WTC11 (cell line): Measurements from ENCODE around the gene EIF5A. TPM values are rescaled to one million over a fixed set of nuclear protein-coding genes. Genes with fewer than 3 reads are reported as not detected.
A peak's percentile ranks its signal among the peaks of the same experiment; 100 is the strongest.

Experiments
- ATAC-seq: fragments of 200-7000 bp; cut with Tn5 transposase; 2 replicates; pipeline ENCODE4 v1.10.0; 2021; ENCODE audit warnings: mild to moderate bottlenecking, moderate library complexity
- CTCF ChIA-PET: fragments of 300-600 bp; sonication (Branson Sonifier 250); formaldehyde crosslinking; loops from one replicate; lab custom pipeline; 2021; ENCODE audit warnings: antibody characterized with exemption; lab: Charles Lee
- POLR2A ChIA-PET: fragments of 350-600 bp; sonication (Branson Sonifier 250); formaldehyde crosslinking; loops from one replicate; lab custom pipeline; 2021; ENCODE audit warnings: antibody characterized with exemption; lab: Charles Lee
- DNase-seq: peaks from one replicate; pipeline ENCODE4 v3.0.0; 2021; ENCODE audit warnings: low spot score
- H3K27ac Mint-ChIP-seq: 2 replicates; pipeline ENCODE4 v1.8.0; 2021; ENCODE audit warnings: mixed read lengths
- H3K27me3 Mint-ChIP-seq: 2 replicates; pipeline ENCODE4 v1.8.0; 2021; ENCODE audit warnings: low read depth, mild to moderate bottlenecking, moderate library complexity, mixed read lengths
- H3K36me3 Mint-ChIP-seq: 2 replicates; pipeline ENCODE4 v1.8.0; 2021; ENCODE audit warnings: mixed read lengths
- H3K4me1 Mint-ChIP-seq: 2 replicates; pipeline ENCODE4 v1.8.0; 2022; ENCODE audit warnings: mixed read lengths
- H3K4me3 Mint-ChIP-seq: 2 replicates; pipeline ENCODE4 v1.8.0; 2021; ENCODE audit warnings: mild to moderate bottlenecking, moderate library complexity, mixed read lengths
- H3K9me3 Mint-ChIP-seq: 2 replicates; pipeline ENCODE4 v1.8.0; 2021; ENCODE audit warnings: mixed read lengths
- CBFB ChIP-seq: sonication (generic); formaldehyde crosslinking; IDR thresholded peaks from 2 replicates; pipeline ENCODE4 v1.8.1; 2022; ENCODE audit warnings: mild to moderate bottlenecking, low read depth, missing genetic modification reagents
- CREM ChIP-seq: sonication (generic); formaldehyde crosslinking; IDR thresholded peaks from 2 replicates; pipeline ENCODE4 v1.8.1; 2022; ENCODE audit warnings: mild to moderate bottlenecking, missing genetic modification reagents, moderate library complexity
- EMX1 ChIP-seq: fragments of 250-450 bp; sonication (Bioruptor Pico); IDR thresholded peaks from 2 replicates; pipeline ENCODE4 v1.8.0; 2021; ENCODE audit warnings: mild to moderate bottlenecking
- ETV6 ChIP-seq: sonication (generic); formaldehyde crosslinking; IDR thresholded peaks from 2 replicates; pipeline ENCODE4 v1.8.1; 2022; ENCODE audit warnings: mild to moderate bottlenecking, missing genetic modification reagents
- GABPB1 ChIP-seq: sonication (generic); formaldehyde crosslinking; IDR thresholded peaks from 2 replicates; pipeline ENCODE4 v1.8.1; 2023; ENCODE audit warnings: mild to moderate bottlenecking, missing genetic modification reagents
- HMGA2 ChIP-seq: fragments of 250-450 bp; sonication (Bioruptor Pico); IDR thresholded peaks from 2 replicates; pipeline ENCODE4 v1.4.0; 2021; ENCODE audit warnings: mild to moderate bottlenecking, moderate library complexity
- JAZF1 ChIP-seq: fragments of 250-450 bp; sonication (Bioruptor Pico); IDR thresholded peaks from 2 replicates; pipeline ENCODE4 v1.9.0; 2021; ENCODE audit warnings: moderate library complexity, mild to moderate bottlenecking, inconsistent platforms
- MXD4 ChIP-seq: fragments of 250-450 bp; sonication (Bioruptor Pico); IDR thresholded peaks from 2 replicates; pipeline ENCODE4 v1.8.0; 2021; ENCODE audit warnings: mild to moderate bottlenecking, moderate library complexity, borderline replicate concordance
- NFATC4 ChIP-seq: fragments of 250-450 bp; sonication (Bioruptor Pico); IDR thresholded peaks from 2 replicates; pipeline ENCODE4 v1.9.0; 2021; ENCODE audit warnings: mild to moderate bottlenecking
- NFYB ChIP-seq: sonication (generic); formaldehyde crosslinking; conservative IDR thresholded peaks from 2 replicates; pipeline ENCODE4 v1.8.0; 2022; ENCODE audit warnings: low read depth, missing genetic modification reagents
- NR1H2 ChIP-seq: sonication (generic); formaldehyde crosslinking; IDR thresholded peaks from 2 replicates; pipeline ENCODE4 v1.9.0; 2021; ENCODE audit warnings: mild to moderate bottlenecking, moderate library complexity, missing genetic modification reagents
- NR3C1 ChIP-seq: sonication (generic); formaldehyde crosslinking; conservative IDR thresholded peaks from 2 replicates; pipeline ENCODE4 v1.8.1; 2023; ENCODE audit warnings: low read depth, mild to moderate bottlenecking, missing genetic modification reagents
- RELA ChIP-seq: sonication (generic); formaldehyde crosslinking; IDR thresholded peaks from 2 replicates; pipeline ENCODE4 v1.8.1; 2022; ENCODE audit warnings: missing genetic modification reagents, mild to moderate bottlenecking, borderline replicate concordance
- SP1 ChIP-seq: sonication (generic); formaldehyde crosslinking; conservative IDR thresholded peaks from 2 replicates; pipeline ENCODE4 v1.8.1; 2022; ENCODE audit warnings: missing genetic modification reagents
- TEAD1 ChIP-seq: sonication (generic); formaldehyde crosslinking; IDR thresholded peaks from 2 replicates; pipeline ENCODE4 v1.8.0; 2022; ENCODE audit warnings: mild to moderate bottlenecking, missing genetic modification reagents
- TP53 ChIP-seq: sonication (generic); formaldehyde crosslinking; IDR thresholded peaks from 2 replicates; pipeline ENCODE4 v1.8.1; 2023; ENCODE audit warnings: mild to moderate bottlenecking, missing genetic modification reagents
- ZNF219 ChIP-seq: sonication (generic); formaldehyde crosslinking; IDR thresholded peaks from 2 replicates; pipeline ENCODE4 v1.8.0; 2023; ENCODE audit warnings: missing genetic modification reagents, mild to moderate bottlenecking, borderline replicate concordance
- ZNF263 ChIP-seq: sonication (generic); formaldehyde crosslinking; IDR thresholded peaks from 2 replicates; pipeline ENCODE4 v1.8.1; 2022; ENCODE audit warnings: low read depth, mild to moderate bottlenecking, moderate library complexity, missing genetic modification reagents
- ZNF671 ChIP-seq: fragments of 250-450 bp; sonication (Bioruptor Pico); IDR thresholded peaks from 2 replicates; pipeline ENCODE4 v1.8.0; 2021; ENCODE audit warnings: mild to moderate bottlenecking
- total RNA-seq: library from RNA; stranded (reverse); gene quantifications from 3 replicates; pipeline ENCODE4 v1.2.3, GENCODE V29; 2021
- TF ChIP-seq, protein P1 (sequence below): sonication (generic); formaldehyde crosslinking; IDR thresholded peaks from 2 replicates; pipeline ENCODE4 v1.8.0; 2022; ENCODE audit warnings: mild to moderate bottlenecking, missing genetic modification reagents
- TF ChIP-seq, protein P2 (sequence below): sonication (generic); formaldehyde crosslinking; IDR thresholded peaks from 2 replicates; pipeline ENCODE4 v1.8.1; 2022; ENCODE audit warnings: mild to moderate bottlenecking, missing genetic modification reagents, moderate library complexity, borderline replicate concordance
- TF ChIP-seq, protein P3 (sequence below): fragments of 250-450 bp; sonication (Bioruptor Pico); IDR thresholded peaks from 2 replicates; pipeline ENCODE4 v1.9.0; 2021; ENCODE audit warnings: moderate library complexity, mild to moderate bottlenecking, inconsistent platforms, borderline replicate concordance
- TF ChIP-seq, protein P4 (sequence below): sonication (generic); formaldehyde crosslinking; conservative IDR thresholded peaks from 2 replicates; pipeline ENCODE4 v1.8.1; 2022; ENCODE audit warnings: mild to moderate bottlenecking, missing genetic modification reagents
- TF ChIP-seq, protein P5 (sequence below): sonication (generic); formaldehyde crosslinking; IDR thresholded peaks from 2 replicates; pipeline ENCODE4 v1.8.1; 2023; ENCODE audit warnings: mild to moderate bottlenecking, missing genetic modification reagents, moderate library complexity
- TF ChIP-seq, protein P6 (sequence below): fragments of 250-450 bp; sonication (Bioruptor Pico); IDR thresholded peaks from 2 replicates; pipeline ENCODE4 v1.8.0; 2021; ENCODE audit warnings: mild to moderate bottlenecking
- TF ChIP-seq, protein P7 (sequence below): fragments of 250-450 bp; sonication (Bioruptor Pico); IDR thresholded peaks from 2 replicates; pipeline ENCODE4 v2.1.2; 2022; ENCODE audit warnings: mild to moderate bottlenecking, moderate library complexity

Gene EIF5A
- total RNA-seq, 1 experiment from 2014 or later = 1,021 TPM

DNA sequence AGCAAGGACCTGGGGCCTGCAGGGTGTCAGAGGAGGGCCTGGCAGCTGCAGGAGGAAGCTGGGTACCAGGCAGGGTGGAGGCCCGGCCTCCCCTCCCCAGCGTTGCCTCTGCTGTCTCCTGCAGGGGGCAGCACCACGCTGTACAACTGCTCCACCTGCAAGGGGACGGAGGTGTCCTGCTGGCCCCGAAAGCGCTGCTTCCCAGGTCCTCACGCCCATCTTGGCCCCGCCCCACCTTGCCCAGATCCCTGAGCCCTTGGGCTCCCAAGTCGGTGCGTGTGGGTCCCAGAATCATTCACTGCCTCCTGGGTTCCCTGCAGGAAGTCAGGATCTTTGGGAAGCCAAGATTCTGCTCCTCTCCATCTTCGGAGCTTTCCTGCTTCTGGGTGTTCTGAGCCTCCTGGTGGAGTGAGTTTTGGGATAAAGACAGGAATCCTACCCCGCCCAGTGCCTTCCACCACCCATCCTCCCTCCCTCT, 48.7 kb downstream of the EIF5A start (continued):
- TF ChIP-seq, protein P1, sequence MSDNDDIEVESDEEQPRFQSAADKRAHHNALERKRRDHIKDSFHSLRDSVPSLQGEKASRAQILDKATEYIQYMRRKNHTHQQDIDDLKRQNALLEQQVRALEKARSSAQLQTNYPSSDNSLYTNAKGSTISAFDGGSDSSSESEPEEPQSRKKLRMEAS (CRISPR knock-in tag) = peak; percentile 60; the same call in 1 of the 2 replicates
- TF ChIP-seq, all 79 proteins: peak for 12

DNA sequence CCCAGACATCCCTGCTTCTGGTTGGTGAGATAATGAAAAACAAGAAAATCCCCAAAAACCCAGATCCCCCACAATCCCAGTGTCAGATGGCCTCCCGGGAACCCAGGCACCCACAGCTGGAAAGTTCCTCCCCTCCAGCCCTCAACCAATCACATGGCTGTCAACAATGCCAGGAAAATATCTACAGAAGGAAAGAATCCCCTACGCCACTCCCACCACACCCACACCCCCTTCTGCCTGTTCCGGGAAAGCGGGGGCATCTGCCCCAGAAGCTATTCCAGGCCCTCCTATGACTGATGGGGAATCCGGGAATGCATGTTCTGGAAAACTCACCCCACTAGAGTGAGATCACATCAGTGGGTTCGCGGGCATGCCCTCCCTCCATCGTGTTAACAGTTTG, 49.3 kb downstream of the EIF5A start:
- H3K4me1 Mint-ChIP-seq = peaks cover 22% of the 10 kb centered on the region
- ATAC-seq (no peak), DNase-seq (no peak)
- peaks cover 7% of the 10 kb centered on the region for H3K27me3 Mint-ChIP-seq
- H3K9me3 Mint-ChIP-seq = no peaks in the 10 kb centered on the region
- H3K4me3 Mint-ChIP-seq = peak overlapping the region; percentile 44; the same call in 1 of the 2 replicates
- H3K27ac Mint-ChIP-seq = no peak overlapping the region
- ChIA-PET CTCF (interaction anchor here (0.8 to 6.6 kb wide), 32 partner anchors 9 to 286 kb away, joined by 3 to 69 read pairs (median 5); partner anchors contain the start of genes CHRNB1, NEURL4, PLSCR3 and SENP3), POLR2A (interaction anchor here (1.5 kb wide), 1 partner anchor 48 kb away, joined by 7 read pairs; the partner anchor contains the start of gene TMEM256)
- no peaks in the 10 kb centered on the region for H3K36me3 Mint-ChIP-seq
- TF ChIP-seq ZNF671 (CRISPR knock-in tag) = no peak
- TF ChIP-seq, protein P2, sequence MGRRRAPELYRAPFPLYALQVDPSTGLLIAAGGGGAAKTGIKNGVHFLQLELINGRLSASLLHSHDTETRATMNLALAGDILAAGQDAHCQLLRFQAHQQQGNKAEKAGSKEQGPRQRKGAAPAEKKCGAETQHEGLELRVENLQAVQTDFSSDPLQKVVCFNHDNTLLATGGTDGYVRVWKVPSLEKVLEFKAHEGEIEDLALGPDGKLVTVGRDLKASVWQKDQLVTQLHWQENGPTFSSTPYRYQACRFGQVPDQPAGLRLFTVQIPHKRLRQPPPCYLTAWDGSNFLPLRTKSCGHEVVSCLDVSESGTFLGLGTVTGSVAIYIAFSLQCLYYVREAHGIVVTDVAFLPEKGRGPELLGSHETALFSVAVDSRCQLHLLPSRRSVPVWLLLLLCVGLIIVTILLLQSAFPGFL (CRISPR knock-in tag) = no peak
- TF ChIP-seq SP1 (CRISPR knock-in tag) = no peak
- TF ChIP-seq GABPB1 (CRISPR knock-in tag) = no peak
- TF ChIP-seq, protein P1 (CRISPR knock-in tag) = no peak
- TF ChIP-seq TP53 (CRISPR knock-in tag) = no peak
- no peak for TF ChIP-seq NR1H2 (CRISPR knock-in tag)
- TF ChIP-seq CBFB = no peak
- TF ChIP-seq, protein P3, sequence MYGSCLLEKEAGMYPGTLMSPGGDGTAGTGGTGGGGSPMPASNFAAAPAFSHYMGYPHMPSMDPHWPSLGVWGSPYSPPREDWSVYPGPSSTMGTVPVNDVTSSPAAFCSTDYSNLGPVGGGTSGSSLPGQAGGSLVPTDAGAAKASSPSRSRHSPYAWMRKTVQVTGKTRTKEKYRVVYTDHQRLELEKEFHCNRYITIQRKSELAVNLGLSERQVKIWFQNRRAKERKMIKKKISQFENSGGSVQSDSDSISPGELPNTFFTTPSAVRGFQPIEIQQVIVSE = no peak
- TF ChIP-seq JAZF1 = no peak
- no peak for TF ChIP-seq RELA (CRISPR knock-in tag)
- TF ChIP-seq, protein P4, sequence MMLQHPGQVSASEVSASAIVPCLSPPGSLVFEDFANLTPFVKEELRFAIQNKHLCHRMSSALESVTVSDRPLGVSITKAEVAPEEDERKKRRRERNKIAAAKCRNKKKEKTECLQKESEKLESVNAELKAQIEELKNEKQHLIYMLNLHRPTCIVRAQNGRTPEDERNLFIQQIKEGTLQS (CRISPR knock-in tag) = no peak
- no peak for TF ChIP-seq EMX1 (CRISPR knock-in tag)
- TF ChIP-seq TEAD1 = no peak
- TF ChIP-seq, protein P5, sequence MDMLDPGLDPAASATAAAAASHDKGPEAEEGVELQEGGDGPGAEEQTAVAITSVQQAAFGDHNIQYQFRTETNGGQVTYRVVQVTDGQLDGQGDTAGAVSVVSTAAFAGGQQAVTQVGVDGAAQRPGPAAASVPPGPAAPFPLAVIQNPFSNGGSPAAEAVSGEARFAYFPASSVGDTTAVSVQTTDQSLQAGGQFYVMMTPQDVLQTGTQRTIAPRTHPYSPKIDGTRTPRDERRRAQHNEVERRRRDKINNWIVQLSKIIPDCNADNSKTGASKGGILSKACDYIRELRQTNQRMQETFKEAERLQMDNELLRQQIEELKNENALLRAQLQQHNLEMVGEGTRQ = no peak
- TF ChIP-seq CREM (CRISPR knock-in tag) = no peak
- TF ChIP-seq ZNF263 (CRISPR knock-in tag) = no peak
- TF ChIP-seq, all 79 proteins: peak for 0

DNA sequence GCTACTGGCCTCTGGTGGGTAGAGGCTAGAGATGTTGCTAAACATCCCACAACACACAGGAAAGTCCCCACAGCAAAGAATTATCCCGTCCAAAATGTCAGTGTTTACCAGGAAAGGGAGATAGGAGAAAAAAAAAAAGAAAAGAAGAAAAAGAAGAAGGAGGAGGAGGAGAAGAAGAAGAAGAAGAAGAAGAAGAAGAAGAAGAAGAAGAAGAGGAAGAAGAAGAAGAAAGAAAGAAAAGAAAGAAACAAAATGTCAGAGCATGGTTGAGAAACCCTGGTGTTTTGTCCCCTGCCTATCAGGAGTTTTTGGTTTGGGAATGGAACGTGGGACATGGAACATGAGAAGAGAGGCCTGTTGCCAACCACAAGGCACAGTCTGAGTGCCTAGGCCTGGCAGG, 50.0 kb downstream of the EIF5A start:
- no peaks in the 10 kb centered on the region for H3K9me3 Mint-ChIP-seq
- H3K4me3 Mint-ChIP-seq = no peak overlapping the region
- DNase-seq (no peak), ATAC-seq (no peak)
- H3K4me1 Mint-ChIP-seq = peaks cover 21% of the 10 kb centered on the region
- H3K27ac Mint-ChIP-seq = no peak overlapping the region
- no peaks in the 10 kb centered on the region for H3K36me3 Mint-ChIP-seq
- peaks cover 7% of the 10 kb centered on the region for H3K27me3 Mint-ChIP-seq
- CTCF ChIA-PET = interaction anchor here (1.9 to 6.6 kb wide), 5 partner anchors 24 to 145 kb away, joined by 13 to 69 read pairs (median 16); partner anchors contain the start of genes PLSCR3, TMEM102 and TNK1
- POLR2A ChIA-PET = no interaction called here
- no peak for TF ChIP-seq NFYB (CRISPR knock-in tag)
- no peak for TF ChIP-seq NFATC4
- TF ChIP-seq CBFB = no peak
- no peak for TF ChIP-seq HMGA2 (CRISPR knock-in tag)
- no peak for TF ChIP-seq ETV6 (CRISPR knock-in tag)
- no peak for TF ChIP-seq ZNF219 (CRISPR knock-in tag)
- TF ChIP-seq MXD4 = no peak
- TF ChIP-seq, protein P6, sequence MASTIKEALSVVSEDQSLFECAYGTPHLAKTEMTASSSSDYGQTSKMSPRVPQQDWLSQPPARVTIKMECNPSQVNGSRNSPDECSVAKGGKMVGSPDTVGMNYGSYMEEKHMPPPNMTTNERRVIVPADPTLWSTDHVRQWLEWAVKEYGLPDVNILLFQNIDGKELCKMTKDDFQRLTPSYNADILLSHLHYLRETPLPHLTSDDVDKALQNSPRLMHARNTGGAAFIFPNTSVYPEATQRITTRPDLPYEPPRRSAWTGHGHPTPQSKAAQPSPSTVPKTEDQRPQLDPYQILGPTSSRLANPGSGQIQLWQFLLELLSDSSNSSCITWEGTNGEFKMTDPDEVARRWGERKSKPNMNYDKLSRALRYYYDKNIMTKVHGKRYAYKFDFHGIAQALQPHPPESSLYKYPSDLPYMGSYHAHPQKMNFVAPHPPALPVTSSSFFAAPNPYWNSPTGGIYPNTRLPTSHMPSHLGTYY (CRISPR knock-in tag) = no peak
- TF ChIP-seq NR3C1 (CRISPR knock-in tag) = no peak
- TF ChIP-seq, protein P1 (CRISPR knock-in tag) = no peak
- TF ChIP-seq, protein P7, sequence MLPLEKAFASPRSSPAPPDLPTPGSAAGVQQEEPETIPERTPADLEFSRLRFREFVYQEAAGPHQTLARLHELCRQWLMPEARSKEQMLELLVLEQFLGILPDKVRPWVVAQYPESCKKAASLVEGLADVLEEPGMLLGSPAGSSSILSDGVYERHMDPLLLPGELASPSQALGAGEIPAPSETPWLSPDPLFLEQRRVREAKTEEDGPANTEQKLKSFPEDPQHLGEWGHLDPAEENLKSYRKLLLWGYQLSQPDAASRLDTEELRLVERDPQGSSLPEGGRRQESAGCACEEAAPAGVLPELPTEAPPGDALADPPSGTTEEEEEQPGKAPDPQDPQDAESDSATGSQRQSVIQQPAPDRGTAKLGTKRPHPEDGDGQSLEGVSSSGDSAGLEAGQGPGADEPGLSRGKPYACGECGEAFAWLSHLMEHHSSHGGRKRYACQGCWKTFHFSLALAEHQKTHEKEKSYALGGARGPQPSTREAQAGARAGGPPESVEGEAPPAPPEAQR (CRISPR knock-in tag) = no peak
- TF ChIP-seq ZNF263 (CRISPR knock-in tag) = no peak
